ENCODE data around the gene IRF1.

- TF ChIP-seq, protein P1, sequence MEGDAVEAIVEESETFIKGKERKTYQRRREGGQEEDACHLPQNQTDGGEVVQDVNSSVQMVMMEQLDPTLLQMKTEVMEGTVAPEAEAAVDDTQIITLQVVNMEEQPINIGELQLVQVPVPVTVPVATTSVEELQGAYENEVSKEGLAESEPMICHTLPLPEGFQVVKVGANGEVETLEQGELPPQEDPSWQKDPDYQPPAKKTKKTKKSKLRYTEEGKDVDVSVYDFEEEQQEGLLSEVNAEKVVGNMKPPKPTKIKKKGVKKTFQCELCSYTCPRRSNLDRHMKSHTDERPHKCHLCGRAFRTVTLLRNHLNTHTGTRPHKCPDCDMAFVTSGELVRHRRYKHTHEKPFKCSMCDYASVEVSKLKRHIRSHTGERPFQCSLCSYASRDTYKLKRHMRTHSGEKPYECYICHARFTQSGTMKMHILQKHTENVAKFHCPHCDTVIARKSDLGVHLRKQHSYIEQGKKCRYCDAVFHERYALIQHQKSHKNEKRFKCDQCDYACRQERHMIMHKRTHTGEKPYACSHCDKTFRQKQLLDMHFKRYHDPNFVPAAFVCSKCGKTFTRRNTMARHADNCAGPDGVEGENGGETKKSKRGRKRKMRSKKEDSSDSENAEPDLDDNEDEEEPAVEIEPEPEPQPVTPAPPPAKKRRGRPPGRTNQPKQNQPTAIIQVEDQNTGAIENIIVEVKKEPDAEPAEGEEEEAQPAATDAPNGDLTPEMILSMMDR (IDR thresholded peaks at IDR 0.05), result no peak
- TF ChIP-seq POLR2A (IDR thresholded peaks at IDR 0.05; ENCODE audit: low read depth) (no peak), EP300 (IDR thresholded peaks at IDR 0.05) (no peak)
These were observed 52.8 kb downstream of the IRF1 start for GRCh38 chr5:132437604-132438266.
